IMR-90 (cell line): ENCODE data around the gene KRTAP5-1. TPM values are rescaled to one million over a fixed set of nuclear protein-coding genes. Genes with fewer than 3 reads are reported as not detected.

Experiments used
- ATAC-seq: fragments of 200-7000 bp; cut with Tn5 transposase; 2 replicates; pipeline ENCODE4 v1.9.1; 2020; ENCODE audit warnings: low read depth, mild to moderate bottlenecking, moderate library complexity
- BruUV-seq: library from RNA; stranded (reverse); fragments of 400-500 nt; replicated peaks from 2 replicates; lab custom pipeline; 2021; lab: Mats Ljungman, UMichigan
- CTCF ChIA-PET: fragments of 300-600 bp; formaldehyde crosslinking; extraction: SDS; loops from one replicate; lab custom pipeline; 2021; ENCODE audit warnings: antibody characterized with exemption; lab: Yijun Ruan, JAX
- POLR2A ChIA-PET: fragments of 300-600 bp; sonication (Branson Sonifier 250); formaldehyde crosslinking; loops from one replicate; lab custom pipeline; 2022; ENCODE audit warnings: antibody characterized with exemption; ENCODE audit not compliant: unreplicated experiment; lab: Charles Lee
- DNase-seq: peaks from one replicate; pipeline ENCODE4 v3.0.0; 2013
- H2AFZ ChIP-seq: replicated peaks from 2 replicates; pipeline ENCODE3; 2013; ENCODE audit warnings: low read length, mild to moderate bottlenecking; ENCODE audit not compliant: poor library complexity
- H2AK5ac ChIP-seq: 2 replicates; pipeline ENCODE4 v1.6.1; 2013; ENCODE audit warnings: low read depth, low read length, inconsistent platforms
- H2AK9ac ChIP-seq: replicated peaks from 2 replicates; pipeline ENCODE3; 2013; ENCODE audit warnings: mild to moderate bottlenecking, low read depth, low read length, moderate library complexity; ENCODE audit not compliant: poor library complexity
- H2BK120ac ChIP-seq: 2 replicates; pipeline ENCODE4 v1.6.1; 2013; ENCODE audit warnings: low read depth, low read length, inconsistent platforms
- H2BK15ac ChIP-seq: 3 replicates; pipeline ENCODE4 v1.6.1; 2013; ENCODE audit warnings: low read depth, low read length, inconsistent platforms
- H2BK20ac ChIP-seq: 2 replicates; pipeline ENCODE4 v1.6.1; 2013; ENCODE audit warnings: low read depth, mild to moderate bottlenecking, inconsistent platforms, low read length, moderate library complexity
- H2BK5ac ChIP-seq: 2 replicates; pipeline ENCODE4 v1.6.1; 2013; ENCODE audit warnings: mild to moderate bottlenecking, low read depth, low read length, inconsistent platforms; ENCODE audit not compliant: poor library complexity, severe bottlenecking
- H3K14ac ChIP-seq: replicated peaks from 2 replicates; pipeline ENCODE4 v1.6.1; 2013; ENCODE audit warnings: low read depth, low read length, inconsistent platforms
- H3K18ac ChIP-seq: 2 replicates; pipeline ENCODE4 v1.6.1; 2013; ENCODE audit warnings: low read depth, low read length, control low read depth
- H3K23ac ChIP-seq: 2 replicates; pipeline ENCODE4 v1.6.1; 2013; ENCODE audit warnings: low read depth, low read length, inconsistent platforms
- H3K27ac ChIP-seq: 2 replicates; pipeline ENCODE4 v1.5.1; 2013; ENCODE audit warnings: mild to moderate bottlenecking, control low read depth, low read length; ENCODE audit not compliant: insufficient read depth
- H3K27me3 ChIP-seq: 2 replicates; pipeline ENCODE4 v1.6.1; 2013; ENCODE audit warnings: low read length; ENCODE audit not compliant: control insufficient read depth, insufficient read depth
- H3K36me3 ChIP-seq: 2 replicates; pipeline ENCODE4 v1.6.1; 2013; ENCODE audit warnings: low read length, mixed read lengths; ENCODE audit not compliant: control insufficient read depth, insufficient read depth
- H3K4ac ChIP-seq: 2 replicates; pipeline ENCODE4 v1.6.1; 2013; ENCODE audit warnings: low read depth, low read length, inconsistent platforms
- H3K4me1 ChIP-seq: 2 replicates; pipeline ENCODE4 v1.6.1; 2013; ENCODE audit warnings: low read length, mixed read lengths; ENCODE audit not compliant: control insufficient read depth, insufficient read depth
- H3K4me2 ChIP-seq: 2 replicates; pipeline ENCODE4 v1.6.1; 2013; ENCODE audit warnings: low read depth, mild to moderate bottlenecking, control low read depth, low read length, moderate library complexity
- H3K4me3 ChIP-seq: 2 replicates; pipeline ENCODE4 v1.5.1; 2013; ENCODE audit warnings: low read depth, mild to moderate bottlenecking, control low read depth, low read length, moderate library complexity; ENCODE audit not compliant: insufficient read depth
- H3K56ac ChIP-seq: 2 replicates; pipeline ENCODE4 v1.6.1; 2013; ENCODE audit warnings: low read length, inconsistent platforms; ENCODE audit not compliant: insufficient read depth; ENCODE audit errors: extremely low read depth
- H3K79me1 ChIP-seq, 2 experiments: 2 replicates each; pipeline ENCODE4 v1.6.1; 2013; ENCODE audit warnings: low read length in 2 of 2, inconsistent platforms in 1 of 2, low read depth in 1 of 2
- H3K9ac ChIP-seq: 2 replicates; pipeline ENCODE4 v1.6.1; 2013; ENCODE audit warnings: low read depth, low read length, control low read depth
- H3K9me1 ChIP-seq: 2 replicates; pipeline ENCODE4 v1.6.1; 2013; ENCODE audit warnings: low read length, inconsistent platforms; ENCODE audit not compliant: insufficient read depth
- H3K9me3 ChIP-seq: 2 replicates; pipeline ENCODE4 v1.6.1; 2013; ENCODE audit warnings: low read length; ENCODE audit not compliant: control insufficient read depth, insufficient read depth
- H4K20me1 ChIP-seq: 2 replicates; pipeline ENCODE4 v1.6.1; 2013; ENCODE audit warnings: low read length, inconsistent platforms; ENCODE audit not compliant: insufficient read depth
- H4K5ac ChIP-seq: 2 replicates; pipeline ENCODE4 v1.6.1; 2013; ENCODE audit warnings: mild to moderate bottlenecking, low read depth, low read length, control low read depth
- H4K8ac ChIP-seq, 2 experiments: 2 replicates each; pipeline ENCODE4 v1.6.1; 2013; ENCODE audit warnings: low read depth in 2 of 2, low read length in 2 of 2, control low read depth in 1 of 2, inconsistent platforms in 1 of 2
- H4K91ac ChIP-seq: 2 replicates; pipeline ENCODE4 v1.6.1; 2013; ENCODE audit warnings: low read depth, low read length, inconsistent platforms; ENCODE audit not compliant: insufficient read depth
- BHLHE40 ChIP-seq: fragments of 150-350 bp; IDR thresholded peaks from 2 replicates; pipeline ENCODE4 v1.6.1; 2016; ENCODE audit warnings: mild to moderate bottlenecking, low read depth, low read length
- CHD1 ChIP-seq: IDR thresholded peaks from 2 replicates; pipeline ENCODE4 v1.6.1; 2012; ENCODE audit warnings: low read depth, low read length, improper control_type of control experiment
- CTCF ChIP-seq: conservative IDR thresholded peaks from 2 replicates; pipeline ENCODE4 v1.5.1; 2012; ENCODE audit warnings: mild to moderate bottlenecking, low read depth, low read length, improper control_type of control experiment
- ELK1 ChIP-seq: fragments of 150-350 bp; IDR thresholded peaks from 2 replicates; pipeline ENCODE4 v1.6.1; 2016; ENCODE audit warnings: low read depth, mild to moderate bottlenecking, low read length, moderate library complexity, borderline replicate concordance
- MAFK ChIP-seq: IDR thresholded peaks from 2 replicates; pipeline ENCODE4 v1.6.1; 2012; ENCODE audit warnings: low read depth, low read length, improper control_type of control experiment
- MXI1 ChIP-seq: IDR thresholded peaks from 2 replicates; pipeline ENCODE4 v1.6.1; 2012; ENCODE audit warnings: low read depth, mild to moderate bottlenecking, low read length, moderate library complexity, borderline replicate concordance
- NFE2L2 ChIP-seq: fragments of 150-350 bp; IDR thresholded peaks from 2 replicates; pipeline ENCODE4 v1.6.1; 2016; ENCODE audit warnings: low read depth, mild to moderate bottlenecking, low read length
- RCOR1 ChIP-seq: IDR thresholded peaks from 2 replicates; pipeline ENCODE4 v1.6.1; 2012; ENCODE audit warnings: mild to moderate bottlenecking, low read length, improper control_type of control experiment; ENCODE audit not compliant: insufficient replicate concordance
- RFX5 ChIP-seq: IDR thresholded peaks from 2 replicates; pipeline ENCODE4 v1.8.0; 2012; ENCODE audit warnings: low read depth, mild to moderate bottlenecking, low read length, moderate library complexity
- WGBS, 2 experiments: methylation state at CpG; one replicate each; pipeline versions ENCODE4 v1.1.5 to v1.1.7; 2013; ENCODE audit warnings: missing lambda C conversion rate in 2 of 2; ENCODE audit not compliant: insufficient read length in 1 of 2; ENCODE audit errors: extremely low coverage in 2 of 2; 5-methylcytosine and 5-hydroxymethylcytosine counted together
- dilution Hi-C: fragments of 300-500 bp; cut with HindIII; formaldehyde crosslinking; loops from one replicate; pipeline ENCODE4 v1.14.3; 2018; ENCODE audit warnings: low sequenced_read_pairs; ENCODE audit not compliant: unreplicated experiment
- in situ Hi-C: fragments of 300-500 bp; cut with MboI; formaldehyde crosslinking; loops from 3 replicates; pipeline ENCODE4 v1.14.3; 2019; ENCODE audit warnings: low sequenced_read_pairs, inconsistent platforms, mixed read lengths
- intact Hi-C: fragments of 100-400 bp; cut with micrococcal nuclease; formaldehyde crosslinking; loops from 2 replicates; pipeline ENCODE4 v1.10.0; 2022
- polyA plus RNA-seq, 3 experiments: library from polyadenylated mRNA; depleted of rRNA; stranded (reverse); fragments of >200 nt; gene quantifications; 2 replicates each; pipeline ENCODE4 v1.2.3, GENCODE V29; 2012; ENCODE audit warnings: low replicate concordance in 1 of 3
- total RNA-seq: library from RNA; depleted of rRNA; stranded (reverse); fragments of >200 nt; gene quantifications from 2 replicates; pipeline ENCODE4 v1.2.3, GENCODE V29; 2012

The KRTAP5-1 gene
- total and polyA plus RNA-seq, 2 of the 4 experiments (the other 2 are of a cell fraction), result not detected

GRCh38 chr11:1574933-1575242 is 10.2 kb downstream of the KRTAP5-1 start:
- H3K56ac ChIP-seq, result no peak overlapping the region
- WGBS, 2 experiments, result 20% methylated on average over 1 of the region's 7 CpGs; no CpG with 5 or more reads in 1 of the 2 experiments
- no peak overlapping the region for H4K91ac ChIP-seq
- H2BK15ac ChIP-seq, result no peak overlapping the region
- ChIA-PET POLR2A (interaction anchor here (1.0 kb wide), 1 partner anchor 28 kb away, joined by 5 read pairs; no protein-coding TSS in a partner anchor), CTCF (interaction anchor here (0.6 to 4.4 kb wide), 16 partner anchors 9 to 307 kb away, joined by 3 to 30 read pairs (median 5); no protein-coding TSS in a partner anchor)
- H2BK120ac ChIP-seq, result no peak overlapping the region
- peak overlapping the region; percentile 72 for H2AFZ ChIP-seq
- H3K4ac ChIP-seq, result no peak overlapping the region
- peaks cover 23% of the 10 kb centered on the region for H4K20me1 ChIP-seq
- dilution Hi-C loops (no loop called here), intact Hi-C loops (loop anchor here (1.0 kb wide), 1 partner anchor 29 kb away; no protein-coding TSS in a partner anchor), in situ Hi-C loops (no loop called here)
- no peak overlapping the region for H3K18ac ChIP-seq
- TF ChIP-seq MXI1 (no peak), MAFK (no peak), BHLHE40 (no peak), ELK1 (no peak), RCOR1 (no peak), CTCF (no peak), RFX5 (no peak), NFE2L2 (no peak), CHD1 (no peak)
- H4K8ac ChIP-seq, result no peak overlapping the region
- H3K4me2 ChIP-seq, result no peak overlapping the region
- H3K23ac ChIP-seq, result no peak overlapping the region
- ATAC-seq (no peak), DNase-seq (no peak)
- H3K9me3 ChIP-seq, result peaks cover 8% of the 10 kb centered on the region
- no peak overlapping the region for H3K27ac ChIP-seq
- no peak overlapping the region for H4K5ac ChIP-seq
- H3K4me3 ChIP-seq, result no peak overlapping the region
- no peak overlapping the region for H3K9ac ChIP-seq
- H2AK5ac ChIP-seq, result no peak overlapping the region
- BruUV-seq, result no TSS peak
- H3K9me1 ChIP-seq, result no peaks in the 10 kb centered on the region
- no peaks in the 10 kb centered on the region for H3K36me3 ChIP-seq
- peaks cover 31% of the 10 kb centered on the region for H3K27me3 ChIP-seq
- H3K14ac ChIP-seq, result no peak overlapping the region
- peaks cover 3% of the 10 kb centered on the region for H3K4me1 ChIP-seq
- no peak overlapping the region for H2BK5ac ChIP-seq
- H2BK20ac ChIP-seq, result no peak overlapping the region
- peaks cover 7 to 15% of the 10 kb centered on the region in 2 experiments; a peak in 2 of 4 replicates for H3K79me1 ChIP-seq
- peak overlapping the region; percentile 7 for H2AK9ac ChIP-seq
